Measurements from ENCODE around the gene UBE4B. TPM values are rescaled to one million over a fixed set of nuclear protein-coding genes. Genes with fewer than 3 reads are reported as not detected.

UBE4B gene
- total and polyA plus RNA-seq, 2 of the 13 experiments (the other 11 are each of a cell fraction or from before 2014, with no cell fraction given): 15.2 to 24.8 TPM

DNA sequence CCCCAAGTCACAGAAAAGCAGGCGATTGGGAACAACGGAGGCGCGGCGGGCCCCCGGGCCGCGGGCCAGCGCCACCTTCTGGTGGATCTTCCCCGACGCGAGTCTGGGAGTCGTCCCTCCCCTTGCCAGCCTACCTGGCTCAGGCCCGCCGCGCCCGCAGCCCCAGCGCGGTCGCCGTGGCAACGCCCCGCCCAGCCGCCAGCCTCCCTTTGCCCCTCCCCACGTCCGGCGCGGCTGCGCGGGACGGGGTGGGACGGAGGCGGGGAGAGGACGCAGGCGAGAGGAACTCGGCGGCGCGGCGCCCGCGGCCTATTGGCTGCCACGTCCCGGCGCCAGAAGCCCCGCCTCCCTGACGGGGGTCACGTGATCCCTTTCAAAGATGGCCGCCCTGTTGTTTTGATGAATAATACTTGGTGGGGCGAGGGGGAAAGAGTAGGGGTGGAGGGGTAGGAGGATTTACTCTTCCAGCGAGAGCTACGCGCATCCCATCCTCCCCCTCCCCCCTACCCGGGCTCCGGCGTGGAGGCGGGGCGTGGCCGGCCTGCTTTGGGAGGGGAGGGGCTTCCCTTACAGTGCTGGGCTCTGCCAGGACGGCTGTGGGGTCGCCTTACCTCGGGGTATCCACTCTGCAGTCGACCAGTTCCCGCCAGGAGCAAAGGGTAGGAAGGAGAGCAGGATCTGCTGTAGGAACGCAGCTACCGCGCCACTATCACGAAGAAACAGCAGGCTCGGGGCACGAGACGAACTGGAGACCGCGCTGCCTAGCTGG, at the start of gene UBE4B (continued):
- TF ChIP-seq HDAC1 (CRISPR knock-in tag; IDR thresholded peaks at IDR 0.05): peak; percentile 47
- no peak for TF ChIP-seq ZUFSP (CRISPR knock-in tag; IDR thresholded peaks at IDR 0.05; ENCODE audit: borderline replicate concordance)
- TF ChIP-seq TSC22D2 (CRISPR knock-in tag; IDR thresholded peaks at IDR 0.05; ENCODE audit: borderline replicate concordance): no peak
- no peak for TF ChIP-seq ETS1 (CRISPR knock-in tag; IDR thresholded peaks at IDR 0.05)

GRCh38 chr1:9984253-9984652, 48.5 kb upstream of the UBE4B start:
- TF ChIP-seq ZNF761 (CRISPR knock-in tag; conservative IDR thresholded peaks at IDR 0.05): no peak
- TF ChIP-seq TEAD2 (CRISPR knock-in tag; IDR thresholded peaks at IDR 0.05): no peak
- no peak for TF ChIP-seq ZNF407 (CRISPR knock-in tag; IDR thresholded peaks at IDR 0.05; ENCODE audit: not compliant biosample characterization)
- no peak for TF ChIP-seq GATA4 (IDR thresholded peaks at IDR 0.05; ENCODE audit: borderline replicate concordance, low read depth)
- TF ChIP-seq RXRB (CRISPR knock-in tag; IDR thresholded peaks at IDR 0.05; ENCODE audit: borderline replicate concordance): no peak
- TF ChIP-seq ZNF460 (CRISPR knock-in tag; IDR thresholded peaks at IDR 0.05; ENCODE audit: borderline replicate concordance): no peak
- no peak overlapping the region for H2AFZ ChIP-seq (ENCODE audit: low read length)
- WGBS (ENCODE audit: low lambda C conversion rate): 89% methylated on average over 4 of the region's 5 CpGs
- ATAC-seq (no peak), DNase-seq (ENCODE audit: low spot score) (no peak), FAIRE-seq (no peak)
- POLR2A ChIA-PET: interaction anchor here (0.6 kb wide), 1 partner anchor 326 kb away, joined by 3 read pairs; no protein-coding TSS in a partner anchor
- no peaks in the 10 kb centered on the region for H3K79me2 ChIP-seq (ENCODE audit: insufficient read depth, low read length)
- H4K20me1 ChIP-seq (ENCODE audit: insufficient read depth, low read length): no peaks in the 10 kb centered on the region
- H3K9me3 ChIP-seq (ENCODE audit: low read length): no peaks in the 10 kb centered on the region
- peaks cover 20% of the 10 kb centered on the region for H3K4me1 ChIP-seq (ENCODE audit: insufficient read depth, low read length)
- in situ Hi-C loops (cut with HindIII; ENCODE audit: extremely low pct_ligation_motif_present, low pct_unique_long_range_greater_than_20kb): no loop called here
- BruUV-seq (replicated peaks): no TSS peak
- H3K27me3 ChIP-seq (ENCODE audit: control insufficient read depth in 1 of 2, insufficient read depth in 2 of 2, low read length in 2 of 2): no peaks in the 10 kb centered on the region
- H3K36me3 ChIP-seq (replicated peaks in 1 of 2; ENCODE audit: control insufficient read depth in 1 of 2, insufficient read depth in 2 of 2, low read length in 2 of 2): peaks cover 2 to 7% of the 10 kb centered on the region in 2 experiments; a peak in 2 of 5 replicates
- H3K4me2 ChIP-seq (ENCODE audit: low read depth, low read length): no peak overlapping the region
- no peak overlapping the region for H3K4me3 ChIP-seq (replicated peaks in 1 of 3; ENCODE audit: insufficient read depth in 1 of 3, low read depth in 2 of 3, low read length in 3 of 3)
- intact Hi-C loops (cut with micrococcal nuclease; ENCODE audit: unreplicated experiment): no loop called here
- no peak overlapping the region for H3K27ac ChIP-seq (ENCODE audit: extremely low read length, insufficient read depth, low read length)
- no peak overlapping the region for H3K9ac ChIP-seq (ENCODE audit: insufficient read depth, low read depth, low read length)
- CTCF ChIA-PET (ENCODE audit: low intra/inter-chr PET ratio, low total read pairs): no interaction called here

Measured in HepG2 (cell line).